Common myeloid progenitor, CD34-positive (primary cell): ENCODE data around the gene HMGB2.

Experiments used
- CTCF ChIA-PET: fragments of 350-600 bp; sonication (Branson Sonifier 250); formaldehyde crosslinking; loops from one replicate; lab custom pipeline; 2021; ENCODE audit warnings: antibody characterized with exemption; lab: Charles Lee
- POLR2A ChIA-PET: fragments of 350-600 bp; sonication (Branson Sonifier 250); formaldehyde crosslinking; loops from one replicate; lab custom pipeline; 2021; ENCODE audit warnings: antibody characterized with exemption; lab: Charles Lee
- DNase-seq, 3 donors: peaks; one replicate each; pipeline versions ENCODE4 v3.0.0 to v3.0.0-alpha.2; 2013
- H3K27ac ChIP-seq, 2 experiments: 1 replicate in 1 of 2; 2 replicates in 1 of 2; pipeline ENCODE4 v1.7.0; 2013; ENCODE audit warnings: inconsistent platforms in 2 of 2, low read length in 2 of 2, mild to moderate bottlenecking in 2 of 2, low read depth in 1 of 2, moderate library complexity in 1 of 2; ENCODE audit not compliant: severe bottlenecking in 2 of 2, insufficient read depth in 1 of 2, poor library complexity in 1 of 2
- H3K27me3 ChIP-seq, 5 experiments: replicated peaks in 2 of 5; 1 replicate in 3 of 5; 2 replicates in 2 of 5; pipeline versions ENCODE4 v1.6.1 to v1.7.0; 2013; ENCODE audit warnings: low read length in 4 of 5, mild to moderate bottlenecking in 2 of 5, moderate library complexity in 2 of 5, inconsistent platforms in 1 of 5; ENCODE audit not compliant: insufficient read depth in 5 of 5, control insufficient read depth in 4 of 5
- H3K36me3 ChIP-seq, 4 experiments: 1 replicate in 2 of 4; 2 replicates in 2 of 4; pipeline versions ENCODE4 v1.6.1 to v1.7.0; 2013; ENCODE audit warnings: low read length in 3 of 4, control low read depth in 1 of 4, mild to moderate bottlenecking in 1 of 4; ENCODE audit not compliant: control insufficient read depth in 4 of 4, insufficient read depth in 4 of 4
- H3K4me1 ChIP-seq, 4 experiments: 1 replicate in 3 of 4; 2 replicates in 1 of 4; pipeline versions ENCODE4 v1.6.1 to v1.7.1; 2013; ENCODE audit warnings: low read length in 3 of 4, mild to moderate bottlenecking in 3 of 4, control low read depth in 1 of 4, inconsistent platforms in 1 of 4, moderate library complexity in 1 of 4; ENCODE audit not compliant: control insufficient read depth in 4 of 4, insufficient read depth in 4 of 4; ENCODE audit errors: control extremely low read depth in 1 of 4
- H3K4me3 ChIP-seq, 7 experiments: 1 replicate in 4 of 7; 2 replicates in 3 of 7; pipeline versions ENCODE4 v1.5.1 to v1.7.0; 2013; ENCODE audit warnings: mild to moderate bottlenecking in 7 of 7, low read length in 6 of 7, moderate library complexity in 6 of 7, inconsistent platforms in 2 of 7, low read depth in 2 of 7, control low read depth in 1 of 7; ENCODE audit not compliant: insufficient read depth in 4 of 7, control insufficient read depth in 1 of 7; ENCODE audit errors: extremely low read depth in 1 of 7
- H3K9me3 ChIP-seq, 5 experiments: 1 replicate in 4 of 5; 2 replicates in 1 of 5; pipeline versions ENCODE4 v1.6.1 to v1.7.1; 2013; ENCODE audit warnings: low read length in 4 of 5, mild to moderate bottlenecking in 2 of 5, inconsistent platforms in 1 of 5, low read depth in 1 of 5, moderate library complexity in 1 of 5; ENCODE audit not compliant: control insufficient read depth in 4 of 5, insufficient read depth in 2 of 5; ENCODE audit errors: control extremely low read depth in 1 of 5
- WGBS: methylation state at CpG from one replicate; pipeline ENCODE4 v1.1.5; 2013; ENCODE audit not compliant: insufficient coverage; 5-methylcytosine and 5-hydroxymethylcytosine counted together

The HMGB2 gene

GRCh38 chr4:173371292-173372192 is 37.4 kb upstream of the HMGB2 start:
- H3K4me1 ChIP-seq = peaks cover 4 to 33% (median 20%) of the 10 kb centered on the region in 4 experiments
- no peaks in the 10 kb centered on the region for H3K27me3 ChIP-seq
- ChIA-PET CTCF (interaction anchor here (0.6 to 5.9 kb wide), 6 partner anchors 12 to 70 kb away, joined by 3 to 31 read pairs (median 6); partner anchors contain the start of gene HMGB2), POLR2A (interaction anchor here (0.6 to 3.1 kb wide), 5 partner anchors 18 to 138 kb away, joined by 3 to 24 read pairs (median 3); partner anchors contain the start of gene HMGB2)
- H3K27ac ChIP-seq = peak overlapping the region; percentile 75 to 83
- peak overlapping the region; percentile 66 to 99 (median 92) for H3K4me3 ChIP-seq
- DNase-seq = peak; percentile 65 to 83 (median 77)
- no peaks in the 10 kb centered on the region for H3K9me3 ChIP-seq
- peaks cover 0 to 10% (median 5%) of the 10 kb centered on the region in 4 experiments for H3K36me3 ChIP-seq
- WGBS = under 1% methylated on average over 56 of the region's 68 CpGs

GRCh38 chr4:173370477-173371291 is 36.5 kb upstream of the HMGB2 start, which contains the start of gene SAP30:
Gene SAP30 (plus strand): TSS chr4:173370954. CDS start chr4:173371183, 229 bp downstream.
- Histone ChIP-seq H3K9me3 (no peaks in the 10 kb centered on the region), H3K4me1 (peaks cover 4 to 36% (median 26%) of the 10 kb centered on the region in 4 experiments), H3K4me3 (peak within 1 kb of the TSS; percentile 66 to 99 (median 92)), H3K27me3 (no peaks in the 10 kb centered on the region), H3K36me3 (peaks cover 0 to 6% (median under 1%) of the 10 kb centered on the region in 4 experiments), H3K27ac (peak within 1 kb of the TSS; percentile 79 to 88)
- DNase-seq = peak; percentile 99
- ChIA-PET POLR2A (interaction anchor here (0.6 to 3.1 kb wide), 5 partner anchors 17 to 139 kb away, joined by 3 to 24 read pairs (median 3); partner anchors contain the start of gene HMGB2), CTCF (interaction anchor here (3.9 to 5.9 kb wide), 2 partner anchors 37 to 43 kb away, joined by 18 to 31 read pairs; partner anchors contain the start of gene HMGB2)
- WGBS = 0% methylated on average over 50 of the region's 72 CpGs

DNA sequence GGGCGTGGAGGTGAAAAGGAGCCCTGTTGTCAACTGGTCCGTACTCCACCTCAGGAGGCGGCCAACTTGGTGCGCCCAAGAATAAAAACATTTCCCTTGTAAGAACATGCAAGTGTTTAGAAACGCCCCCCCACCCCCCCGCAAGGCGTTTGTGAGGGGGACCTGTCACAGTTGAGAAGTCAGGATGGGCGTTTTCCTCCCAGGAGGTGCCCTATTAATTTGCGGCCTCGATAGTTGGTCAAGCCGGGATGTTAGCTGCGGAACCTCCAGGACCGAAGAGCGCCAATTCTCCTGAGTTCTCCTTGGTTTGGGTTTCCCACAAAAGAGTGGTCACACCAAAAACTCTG is 35.9 kb upstream of the HMGB2 start:
- H3K27ac ChIP-seq = peak overlapping the region; percentile 79 to 88
- peaks cover 4 to 41% (median 31%) of the 10 kb centered on the region in 4 experiments for H3K4me1 ChIP-seq
- no peaks in the 10 kb centered on the region for H3K27me3 ChIP-seq
- DNase-seq = peak; percentile 64 to 86 (median 77)
- POLR2A ChIA-PET = interaction anchor here (1.0 to 3.1 kb wide), 2 partner anchors 25 to 35 kb away, joined by 3 to 24 read pairs; partner anchors contain the start of gene HMGB2
- CTCF ChIA-PET = interaction anchor here (2.0 to 5.9 kb wide), 3 partner anchors 36 to 44 kb away, joined by 6 to 31 read pairs (median 18); partner anchors contain the start of gene HMGB2
- H3K4me3 ChIP-seq = peak overlapping the region; percentile 51 to 99 (median 91)
- H3K9me3 ChIP-seq = no peaks in the 10 kb centered on the region
- peaks cover 0 to 6% (median 0%) of the 10 kb centered on the region in 4 experiments for H3K36me3 ChIP-seq
- 0% methylated on average over 11 of the region's 14 CpGs for WGBS

DNA sequence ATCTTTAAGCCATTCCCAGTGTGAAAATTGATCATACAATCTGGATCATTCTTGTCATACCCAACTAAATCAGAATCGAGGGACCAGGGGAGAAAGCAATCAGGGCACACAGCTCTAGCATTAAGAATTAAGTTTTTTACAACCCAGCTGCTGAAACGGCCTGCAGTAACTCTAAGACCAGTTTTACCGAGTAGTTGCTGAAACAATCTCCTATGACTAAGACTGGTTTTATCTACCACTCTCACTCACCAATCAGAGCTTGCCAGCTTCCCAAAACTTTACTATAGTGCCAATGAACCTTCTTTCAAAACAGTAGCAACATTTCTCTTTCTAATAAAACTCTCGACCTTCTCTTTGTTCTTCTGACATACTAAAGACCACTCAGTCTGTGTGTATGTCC is 33.8 kb upstream of the HMGB2 start:
- Histone ChIP-seq H3K27me3 (no peaks in the 10 kb centered on the region), H3K4me3 (no peak overlapping the region), H3K36me3 (no peaks in the 10 kb centered on the region), H3K4me1 (peaks cover 4 to 36% (median 25%) of the 10 kb centered on the region in 4 experiments), H3K9me3 (no peaks in the 10 kb centered on the region), H3K27ac (peak overlapping the region in 1 of 2 experiments; percentile 14)
- DNase-seq = peak in 2 of 3 donors; percentile 48 to 67
- 38% methylated on average over 3 of the region's 4 CpGs for WGBS
- ChIA-PET POLR2A (interaction anchor here (1.1 kb wide), 1 partner anchor 34 kb away, joined by 6 read pairs; the partner anchor contains the start of gene HMGB2), CTCF (interaction anchor here (1.0 to 2.0 kb wide), 6 partner anchors 17 to 53 kb away, joined by 3 to 6 read pairs (median 4); no protein-coding TSS in a partner anchor)

GRCh38 chr4:173367285-173367684 is 33.1 kb upstream of the HMGB2 start:
- Histone ChIP-seq H3K9me3 (no peaks in the 10 kb centered on the region), H3K36me3 (no peaks in the 10 kb centered on the region), H3K4me3 (no peak overlapping the region), H3K27me3 (no peaks in the 10 kb centered on the region), H3K4me1 (peaks cover 4 to 29% (median 22%) of the 10 kb centered on the region in 4 experiments), H3K27ac (no peak overlapping the region)
- POLR2A ChIA-PET = no interaction called here
- CTCF ChIA-PET = interaction anchor here (1.0 to 1.7 kb wide), 5 partner anchors 16 to 54 kb away, joined by 3 to 5 read pairs (median 3); no protein-coding TSS in a partner anchor
- peak in 2 of 3 donors; percentile 21 to 42 for DNase-seq

- WGBS = 0% methylated on average over 1 of the region's 2 CpGs
- CTCF ChIA-PET = interaction anchor here (0.9 to 1.9 kb wide), 3 partner anchors 11 to 39 kb away, joined by 3 to 7 read pairs (median 4); no protein-coding TSS in a partner anchor
- POLR2A ChIA-PET = no interaction called here
- Histone ChIP-seq H3K9me3 (no peaks in the 10 kb centered on the region), H3K36me3 (no peaks in the 10 kb centered on the region), H3K27me3 (no peaks in the 10 kb centered on the region), H3K4me1 (peaks cover 4 to 29% (median 22%) of the 10 kb centered on the region in 4 experiments), H3K4me3 (no peak overlapping the region), H3K27ac (no peak overlapping the region)
- DNase-seq = peak in 1 of 3 donors; percentile 8
Observed at GRCh38 chr4:173365359-173365996, 31.3 kb upstream of the HMGB2 start.
